IPS-15b (cell line): ENCODE data around the gene PKNOX1.
"Not testable (repeated sequence)": the region's sequence is repeated elsewhere in the genome, so short reads cannot be mapped to it uniquely, and the experiment has no call there.

ENCODE experiments used
- H3K27me3 ChIP-seq: one replicate; pipeline ENCODE4 v1.6.1; 2013; ENCODE audit warnings: low read length; ENCODE audit not compliant: control insufficient read depth, insufficient read depth
- H3K36me3 ChIP-seq: one replicate; pipeline ENCODE4 v1.6.1; 2013; ENCODE audit warnings: low read length; ENCODE audit not compliant: control insufficient read depth, insufficient read depth
- H3K4me1 ChIP-seq: one replicate; pipeline ENCODE4 v1.6.1; 2013; ENCODE audit warnings: mild to moderate bottlenecking, low read length; ENCODE audit not compliant: control insufficient read depth, insufficient read depth
- H3K4me3 ChIP-seq: one replicate; pipeline ENCODE4 v1.5.1; 2013; ENCODE audit warnings: low read depth, low read length
- H3K9ac ChIP-seq: one replicate; pipeline ENCODE4 v1.6.1; 2013; ENCODE audit warnings: low read depth, mild to moderate bottlenecking, low read length
- H3K9me3 ChIP-seq: one replicate; pipeline ENCODE4 v1.6.1; 2013; ENCODE audit warnings: mild to moderate bottlenecking, low read length; ENCODE audit not compliant: control insufficient read depth, insufficient read depth

PKNOX1 gene

DNA sequence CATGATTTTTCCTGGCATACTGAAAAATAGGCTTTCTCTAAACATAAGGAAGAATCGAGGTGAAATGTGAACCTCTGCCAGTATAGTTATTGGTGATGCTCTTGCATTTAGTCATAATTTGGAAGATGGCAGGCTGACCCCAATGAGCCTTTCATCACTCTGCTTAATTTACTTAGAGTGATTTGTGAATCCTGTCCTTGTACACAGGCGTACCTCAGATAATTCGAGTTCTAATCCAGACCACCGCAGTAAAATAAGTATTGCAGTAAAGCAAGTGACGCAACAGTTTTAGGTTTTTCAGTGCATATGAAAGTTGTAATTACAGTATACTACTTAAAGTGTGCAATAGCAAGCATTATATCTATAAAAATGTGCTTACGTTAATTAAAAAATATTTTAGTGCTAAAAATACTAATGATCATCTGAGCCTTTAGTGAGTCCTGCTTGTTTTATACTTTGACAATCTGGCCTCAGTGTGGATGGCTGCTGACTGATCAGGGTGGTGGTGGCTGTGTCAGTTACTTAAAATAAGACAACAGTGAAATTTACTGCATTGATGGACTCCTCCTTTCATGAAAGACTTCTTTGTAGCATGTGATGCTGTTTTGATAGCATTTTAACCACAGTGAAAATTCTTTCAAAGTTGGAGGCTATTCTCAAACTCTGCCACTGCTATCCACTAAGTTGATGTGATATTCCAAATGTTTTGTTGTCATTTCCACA lies 1.7 kb downstream of the PKNOX1 start:
- Histone ChIP-seq H3K27me3 (no peaks in the 10 kb centered on the region), H3K9me3 (no peaks in the 10 kb centered on the region), H3K36me3 (peaks cover 2% of the 10 kb centered on the region), H3K9ac (peak overlapping the region; percentile 94), H3K4me1 (peaks cover 9% of the 10 kb centered on the region), H3K4me3 (peak overlapping the region; percentile 89)

DNA sequence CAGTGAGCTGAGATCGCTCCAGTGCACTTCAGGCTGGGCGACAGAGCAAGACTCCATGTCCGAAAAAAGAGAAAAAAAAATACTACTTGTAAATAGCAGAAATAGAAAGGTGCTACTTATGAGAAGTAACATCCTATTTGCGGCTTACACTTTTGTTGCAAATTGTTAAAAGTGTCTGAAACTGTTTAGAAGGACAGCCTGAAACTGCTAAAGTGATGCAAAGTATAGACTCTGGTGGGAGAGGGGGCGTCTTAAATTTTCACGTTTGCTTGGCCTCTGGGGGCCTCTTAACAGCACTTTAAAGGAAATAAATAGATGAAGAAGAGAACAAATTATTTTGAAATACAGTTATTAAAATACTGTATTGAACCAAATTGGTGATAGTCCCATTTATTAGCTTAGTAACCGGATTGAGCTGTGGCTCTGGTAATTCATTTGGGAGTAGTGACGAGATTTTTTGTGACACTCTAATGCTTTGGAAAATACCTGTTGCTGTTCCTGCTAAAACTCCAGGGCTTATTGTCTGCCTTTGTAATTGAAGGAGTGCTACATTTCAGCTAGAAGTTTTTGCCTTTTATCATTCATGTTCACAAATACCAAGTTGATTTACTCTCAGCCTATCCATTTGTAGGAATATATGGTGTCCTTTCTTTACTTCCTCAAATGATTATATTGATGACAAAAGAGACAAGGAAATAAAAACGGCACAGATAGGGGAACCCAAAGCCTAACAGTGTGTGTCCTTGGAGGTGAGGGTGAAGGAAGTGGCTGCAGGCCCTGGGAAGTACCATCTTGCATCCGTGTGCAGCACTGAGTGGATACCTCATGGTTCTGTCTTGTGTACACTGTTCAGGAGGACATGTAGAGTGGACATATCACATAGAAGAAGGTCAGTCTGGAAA lies 6.2 kb downstream of the PKNOX1 start:
- Histone ChIP-seq H3K4me3 (no peak overlapping the region), H3K4me1 (peaks cover 2% of the 10 kb centered on the region)

DNA sequence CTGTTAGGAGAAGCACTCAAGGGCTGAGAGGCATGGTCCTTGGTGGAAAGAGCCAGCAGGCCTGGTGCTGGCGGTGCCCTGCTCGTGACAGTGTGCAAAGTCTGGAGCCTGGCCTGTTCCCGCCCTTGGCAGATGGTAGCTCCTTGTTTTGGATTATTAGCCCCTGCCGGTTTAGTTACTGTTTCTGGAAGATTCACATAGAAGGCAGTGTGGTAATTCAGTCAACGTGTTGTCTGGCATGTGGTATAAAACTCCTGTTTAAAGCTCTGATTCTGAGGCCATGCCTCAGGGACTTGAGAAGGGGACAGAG lies 6.8 kb downstream of the PKNOX1 start:
- peaks cover 2% of the 10 kb centered on the region for H3K4me1 ChIP-seq
- peaks cover 2% of the 10 kb centered on the region for H3K36me3 ChIP-seq
- no peaks in the 10 kb centered on the region for H3K9me3 ChIP-seq
- H3K27me3 ChIP-seq, result no peaks in the 10 kb centered on the region
- H3K9ac ChIP-seq, result no peak overlapping the region
- no peak overlapping the region for H3K4me3 ChIP-seq

More for the DNA sequence above, 6.2 kb downstream of the PKNOX1 start:
- Histone ChIP-seq H3K36me3 (peaks cover 2% of the 10 kb centered on the region), H3K9ac (no peak overlapping the region), H3K27me3 (no peaks in the 10 kb centered on the region), H3K9me3 (no peaks in the 10 kb centered on the region)

DNA sequence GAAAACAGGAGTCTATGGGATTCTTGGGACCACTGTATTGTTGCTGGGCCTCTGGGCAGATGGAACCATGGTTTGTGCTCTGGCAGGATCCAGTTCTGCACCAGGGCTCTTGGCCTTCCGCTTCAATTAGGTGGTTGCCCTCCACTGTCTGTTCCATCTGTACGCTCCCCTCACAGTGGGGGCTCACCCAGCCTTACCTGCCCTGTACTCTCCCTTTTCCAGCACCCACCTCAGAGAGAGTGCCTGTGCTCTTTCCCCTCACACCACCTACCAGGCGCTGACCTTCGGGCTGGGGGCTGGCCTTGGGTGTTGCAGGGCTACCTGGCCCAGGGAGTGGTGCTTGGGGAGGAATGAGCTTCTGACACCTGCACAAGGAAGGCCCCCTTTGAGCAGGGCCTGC lies 7.5 kb downstream of the PKNOX1 start:
- H3K4me3 ChIP-seq, result no peak overlapping the region
- no peaks in the 10 kb centered on the region for H3K36me3 ChIP-seq
- H3K9me3 ChIP-seq, result no peaks in the 10 kb centered on the region
- no peaks in the 10 kb centered on the region for H3K4me1 ChIP-seq
- H3K9ac ChIP-seq, result no peak overlapping the region
- no peaks in the 10 kb centered on the region for H3K27me3 ChIP-seq

DNA sequence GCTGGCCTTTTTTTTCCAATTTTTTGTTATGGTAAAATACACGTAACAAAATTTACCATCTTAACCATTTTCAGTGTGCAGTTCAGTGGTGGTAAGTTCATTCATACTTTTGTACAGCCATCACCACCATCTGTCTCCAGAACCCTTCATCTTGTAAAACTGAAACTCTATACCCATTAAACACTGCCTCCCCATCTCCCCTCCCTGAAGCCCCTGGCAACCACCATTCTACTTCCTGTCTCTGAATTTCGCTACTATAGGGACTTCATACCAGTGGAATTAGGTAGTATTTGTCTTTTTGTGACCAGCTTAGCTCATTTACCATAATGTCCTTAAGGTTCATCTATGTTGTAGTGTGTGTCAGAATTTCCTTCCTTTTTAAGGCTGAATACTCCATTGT lies 8.7 kb downstream of the PKNOX1 start:
- Histone ChIP-seq H3K9ac (no peak overlapping the region), H3K9me3 (no peaks in the 10 kb centered on the region), H3K4me3 (no peak overlapping the region), H3K36me3 (no peaks in the 10 kb centered on the region), H3K27me3 (no peaks in the 10 kb centered on the region), H3K4me1 (no peaks in the 10 kb centered on the region)

DNA sequence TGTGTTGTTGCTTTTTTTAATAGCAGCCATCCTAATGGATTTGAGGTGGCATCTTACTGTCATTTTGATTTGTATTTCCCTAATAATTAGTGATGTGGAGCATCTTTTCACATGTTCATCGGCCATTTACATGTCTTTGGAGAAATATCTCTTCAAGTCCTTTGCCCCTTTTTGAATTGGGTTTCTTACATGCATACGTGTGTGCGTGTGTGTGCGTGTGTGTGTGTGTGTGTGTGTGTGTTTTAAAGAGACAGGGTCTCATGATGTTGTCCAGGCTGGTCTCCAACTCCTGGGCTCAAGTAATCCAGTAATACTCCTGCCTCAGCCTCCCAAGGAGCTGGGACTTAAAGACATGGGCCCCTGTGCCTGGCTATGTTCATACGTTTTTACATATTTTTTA lies 9.5 kb downstream of the PKNOX1 start:
- Histone ChIP-seq H3K36me3 (no peaks in the 10 kb centered on the region), H3K27me3 (no peaks in the 10 kb centered on the region), H3K4me1 (no peaks in the 10 kb centered on the region), H3K9ac (no peak overlapping the region), H3K9me3 (no peaks in the 10 kb centered on the region), H3K4me3 (no peak overlapping the region)

DNA sequence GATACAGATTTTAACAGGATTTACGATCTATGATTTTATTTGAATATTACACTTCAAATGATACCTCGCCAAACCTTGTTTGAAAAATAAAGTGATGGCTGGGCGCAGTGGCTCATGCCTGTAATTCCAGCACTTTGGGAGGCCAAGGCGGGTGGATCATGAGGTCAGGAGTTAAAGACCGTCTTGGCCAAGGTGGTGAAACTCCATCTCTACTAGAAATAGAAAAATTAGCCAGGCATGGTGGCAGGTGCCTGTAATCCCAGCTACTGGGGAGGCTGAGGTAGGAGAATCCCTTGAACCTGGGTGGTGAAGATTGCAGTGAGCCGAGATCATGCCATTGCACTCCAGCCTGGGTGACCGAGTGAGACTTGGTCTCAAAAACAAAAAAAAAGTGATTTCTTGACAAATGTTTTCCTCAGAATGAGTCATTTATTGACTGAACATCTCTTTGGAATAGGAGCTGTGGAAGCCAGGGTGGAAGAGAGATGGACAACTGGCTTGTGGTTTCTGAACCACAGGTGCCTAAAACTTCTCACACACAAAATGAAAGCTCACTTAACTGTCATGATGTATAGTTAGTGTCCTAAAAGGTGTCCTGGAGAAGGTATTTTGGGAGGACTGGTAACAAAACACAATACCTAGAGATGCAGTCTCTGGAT lies 11.9 kb downstream of the PKNOX1 start:
- H3K4me3 ChIP-seq, result no peak overlapping the region
- no peaks in the 10 kb centered on the region for H3K36me3 ChIP-seq
- no peak overlapping the region for H3K9ac ChIP-seq
- no peaks in the 10 kb centered on the region for H3K27me3 ChIP-seq
- H3K4me1 ChIP-seq, result no peaks in the 10 kb centered on the region
- H3K9me3 ChIP-seq, result no peaks in the 10 kb centered on the region

DNA sequence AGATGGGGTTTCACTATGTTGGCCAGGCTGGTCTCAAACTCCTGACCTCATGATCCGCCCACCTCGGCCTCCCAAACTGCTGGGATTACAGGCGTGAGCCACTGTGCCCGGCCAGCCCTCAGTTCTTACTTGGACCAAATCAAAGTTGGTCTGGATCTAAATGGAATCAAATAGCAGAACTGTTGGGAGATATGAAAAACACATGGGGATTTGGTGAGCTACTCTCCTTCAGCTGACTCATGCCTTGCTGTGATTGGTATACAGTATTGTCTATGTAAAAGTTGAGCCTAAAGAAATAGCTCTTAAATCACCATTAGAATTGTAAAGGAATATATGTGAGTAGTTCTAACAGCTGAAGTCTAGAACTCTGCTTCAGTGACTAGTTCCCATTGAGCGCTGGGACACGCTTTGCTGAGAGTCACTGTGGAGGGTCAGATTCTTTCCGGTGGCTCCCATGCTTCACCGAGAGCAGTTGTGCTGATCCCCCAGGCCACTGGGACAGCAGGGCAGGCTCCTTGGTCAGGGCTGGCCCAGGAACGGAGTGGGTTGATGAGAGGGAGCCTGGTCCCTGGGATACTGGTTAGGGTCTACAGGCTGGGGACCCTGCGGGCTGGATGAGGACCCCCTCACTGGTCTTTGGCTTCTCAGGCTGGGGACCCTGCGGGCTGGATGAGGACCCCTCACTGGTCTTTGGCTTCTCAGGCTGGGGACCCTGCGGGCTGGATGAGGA lies 14.0 kb downstream of the PKNOX1 start:
- Histone ChIP-seq H3K4me3 (no peak overlapping the region), H3K9ac (no peak overlapping the region), H3K36me3 (peaks cover 3% of the 10 kb centered on the region), H3K9me3 (no peaks in the 10 kb centered on the region), H3K27me3 (no peaks in the 10 kb centered on the region), H3K4me1 (no peaks in the 10 kb centered on the region)

DNA sequence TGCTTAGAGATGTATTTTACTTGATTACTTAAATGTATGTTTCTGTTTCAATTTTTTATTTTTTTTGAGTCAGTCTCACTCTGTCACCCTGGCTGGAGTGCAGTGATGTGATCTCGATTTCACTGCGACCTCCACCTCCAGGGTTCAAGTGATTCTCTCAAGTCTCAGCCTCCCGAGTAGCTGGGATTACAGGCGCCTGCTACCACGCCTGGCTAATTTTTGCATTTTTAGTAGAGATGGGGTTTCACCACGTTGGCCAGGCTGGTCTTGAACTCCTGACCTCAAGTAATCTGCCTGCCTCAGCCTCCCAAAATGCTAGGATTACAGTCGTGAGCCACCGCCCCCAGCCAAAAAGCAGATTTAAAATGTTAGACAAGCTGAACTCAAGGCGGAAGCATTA lies 15.0 kb downstream of the PKNOX1 start:
- not testable (repeated sequence) for H3K36me3 ChIP-seq, H3K27me3 ChIP-seq, H3K9me3 ChIP-seq, H3K4me1 ChIP-seq, H3K4me3 ChIP-seq, H3K9ac ChIP-seq

DNA sequence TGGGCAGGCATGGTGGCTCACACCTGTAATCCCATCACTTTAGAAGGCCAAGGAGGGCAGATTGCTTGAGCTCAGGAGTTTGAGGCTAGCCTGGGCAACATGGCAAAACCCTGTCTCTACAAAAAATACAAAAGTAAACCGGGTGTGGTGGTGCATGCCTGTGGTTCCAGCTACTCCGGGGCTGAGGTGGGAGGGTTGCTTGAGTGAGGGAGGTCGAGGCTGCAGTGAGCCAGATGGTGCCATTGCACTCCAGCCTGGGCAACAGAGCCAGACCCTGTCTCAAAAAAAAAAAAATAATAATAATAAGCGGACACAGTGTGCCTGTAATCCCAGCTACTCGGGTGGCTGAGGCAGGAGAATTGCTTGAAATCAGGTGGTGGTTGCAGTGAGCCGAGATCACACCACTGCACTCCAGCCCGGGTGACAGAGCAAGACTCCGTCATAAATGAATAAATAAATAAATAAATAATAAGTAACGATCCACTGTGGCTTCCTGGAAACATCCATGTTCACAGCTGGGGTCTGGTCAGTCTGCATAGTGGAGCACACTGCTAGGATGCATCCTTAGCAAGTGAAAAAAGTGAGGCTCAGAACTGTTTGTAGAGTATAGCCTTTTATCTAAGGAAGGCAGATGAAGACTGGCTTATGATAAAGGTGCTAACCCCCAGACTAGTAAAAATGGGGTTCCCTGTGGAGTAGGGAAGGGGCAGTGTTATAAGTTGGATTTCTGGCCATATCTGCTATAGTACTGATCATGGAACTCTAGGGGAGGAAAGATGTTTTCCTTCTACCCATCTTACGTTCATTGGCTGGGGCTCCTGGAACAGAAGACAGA lies 15.7 kb downstream of the PKNOX1 start:
- Histone ChIP-seq H3K9me3 (no peaks in the 10 kb centered on the region), H3K4me3 (no peak overlapping the region)

More for the DNA sequence above, 15.7 kb downstream of the PKNOX1 start:
- no peak overlapping the region for H3K9ac ChIP-seq
- no peaks in the 10 kb centered on the region for H3K27me3 ChIP-seq
- peaks cover 3% of the 10 kb centered on the region for H3K36me3 ChIP-seq
- no peaks in the 10 kb centered on the region for H3K4me1 ChIP-seq
